ENCODE measurements around the gene TRIM25. TPM values are rescaled to one million over a fixed set of nuclear protein-coding genes. Genes with fewer than 3 reads are reported as not detected.

Gene TRIM25
- total RNA-seq, 1 donor: 70.3 TPM

GRCh38 chr17:56861899-56862298, 52.0 kb downstream of the TRIM25 start:
- no peak overlapping the region for H3K4me3 ChIP-seq (ENCODE audit: low read depth, low read length)
- TF ChIP-seq, protein P1, sequence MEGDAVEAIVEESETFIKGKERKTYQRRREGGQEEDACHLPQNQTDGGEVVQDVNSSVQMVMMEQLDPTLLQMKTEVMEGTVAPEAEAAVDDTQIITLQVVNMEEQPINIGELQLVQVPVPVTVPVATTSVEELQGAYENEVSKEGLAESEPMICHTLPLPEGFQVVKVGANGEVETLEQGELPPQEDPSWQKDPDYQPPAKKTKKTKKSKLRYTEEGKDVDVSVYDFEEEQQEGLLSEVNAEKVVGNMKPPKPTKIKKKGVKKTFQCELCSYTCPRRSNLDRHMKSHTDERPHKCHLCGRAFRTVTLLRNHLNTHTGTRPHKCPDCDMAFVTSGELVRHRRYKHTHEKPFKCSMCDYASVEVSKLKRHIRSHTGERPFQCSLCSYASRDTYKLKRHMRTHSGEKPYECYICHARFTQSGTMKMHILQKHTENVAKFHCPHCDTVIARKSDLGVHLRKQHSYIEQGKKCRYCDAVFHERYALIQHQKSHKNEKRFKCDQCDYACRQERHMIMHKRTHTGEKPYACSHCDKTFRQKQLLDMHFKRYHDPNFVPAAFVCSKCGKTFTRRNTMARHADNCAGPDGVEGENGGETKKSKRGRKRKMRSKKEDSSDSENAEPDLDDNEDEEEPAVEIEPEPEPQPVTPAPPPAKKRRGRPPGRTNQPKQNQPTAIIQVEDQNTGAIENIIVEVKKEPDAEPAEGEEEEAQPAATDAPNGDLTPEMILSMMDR (IDR thresholded peaks at IDR 0.05; ENCODE audit: insufficient read depth, low read length): no peak
- DNase-seq (ENCODE audit: low read depth): no peak

DNA sequence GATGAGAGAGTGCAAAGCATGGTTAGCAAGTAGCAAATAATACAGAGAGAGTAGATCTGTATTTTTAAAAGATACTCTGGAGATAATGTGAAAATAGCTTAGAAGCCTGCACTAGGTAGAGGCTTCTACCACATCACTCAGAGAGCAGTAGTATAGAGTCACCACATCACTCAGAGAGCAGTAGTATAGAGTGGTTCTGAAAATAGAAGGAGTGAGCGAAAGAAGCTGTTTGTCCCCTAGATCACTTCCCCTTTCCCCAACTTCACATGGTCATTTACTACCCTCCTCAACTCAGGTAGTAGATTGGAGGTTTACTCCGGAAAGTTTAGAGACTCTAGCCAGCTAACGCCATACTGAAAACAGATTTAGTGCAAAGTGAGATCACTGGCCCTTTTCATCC, 62.8 kb downstream of the TRIM25 start:
- TF ChIP-seq, protein P1 (IDR thresholded peaks at IDR 0.05; ENCODE audit: insufficient read depth, low read length): no peak
- H3K4me3 ChIP-seq (ENCODE audit: low read depth, low read length): no peak overlapping the region
- no peak for DNase-seq (ENCODE audit: low read depth)

DNA sequence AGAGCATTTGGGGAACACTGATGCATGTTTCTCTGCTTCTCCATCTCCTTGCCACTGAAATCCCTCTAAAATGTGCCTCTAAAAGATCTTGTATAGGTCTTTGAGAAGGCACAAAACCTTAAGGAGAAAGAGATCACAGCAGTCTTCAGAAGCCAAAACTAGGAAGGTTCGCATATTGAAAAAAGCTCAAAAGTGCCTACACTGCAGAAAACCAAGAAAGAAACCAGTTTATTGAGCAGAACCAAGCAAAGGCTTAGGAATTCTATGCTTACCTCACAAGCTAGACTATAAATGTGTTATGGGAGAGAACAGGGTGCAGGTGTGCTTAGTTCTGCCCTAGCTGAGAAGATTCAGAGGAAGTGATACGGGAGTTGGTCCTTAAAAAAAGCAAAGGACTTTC, 63.3 kb downstream of the TRIM25 start:
- TF ChIP-seq, protein P1 (IDR thresholded peaks at IDR 0.05; ENCODE audit: insufficient read depth, low read length): no peak
- no peak overlapping the region for H3K4me3 ChIP-seq (ENCODE audit: low read depth, low read length)
- DNase-seq (ENCODE audit: low read depth): no peak

DNA sequence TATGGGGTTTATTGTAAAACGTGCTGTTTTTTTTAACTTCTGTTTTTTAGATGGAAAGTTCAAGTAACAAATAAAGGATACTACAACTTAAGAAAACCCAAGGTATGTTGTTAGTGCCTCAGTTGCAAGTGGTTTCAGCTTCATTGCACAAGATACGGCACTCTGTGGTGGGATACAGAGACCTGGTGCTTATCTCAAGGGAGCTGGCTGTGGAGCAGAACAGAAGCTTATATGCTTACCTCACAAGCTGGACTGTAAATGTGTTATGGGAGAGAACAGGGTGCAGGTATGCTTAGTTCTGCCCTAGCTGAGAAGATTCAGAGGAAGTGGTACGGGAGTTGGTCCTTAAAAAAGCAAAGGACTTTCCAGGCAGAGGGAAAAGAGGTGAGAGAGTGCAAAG, 64.7 kb downstream of the TRIM25 start:
- no peak for DNase-seq (ENCODE audit: low read depth)
- TF ChIP-seq, protein P1 (IDR thresholded peaks at IDR 0.05; ENCODE audit: insufficient read depth, low read length): no peak
- H3K4me3 ChIP-seq (ENCODE audit: low read depth, low read length): no peak overlapping the region

GRCh38 chr17:56847106-56847505, 66.7 kb downstream of the TRIM25 start:
- DNase-seq (ENCODE audit: low read depth): no peak
- TF ChIP-seq, protein P1 (IDR thresholded peaks at IDR 0.05; ENCODE audit: insufficient read depth, low read length): no peak
- H3K4me3 ChIP-seq (ENCODE audit: low read depth, low read length): no peak overlapping the region

- no peak for DNase-seq (ENCODE audit: low read depth)
- no peak overlapping the region for H3K4me3 ChIP-seq (ENCODE audit: low read depth, low read length)
- TF ChIP-seq, protein P1 (IDR thresholded peaks at IDR 0.05; ENCODE audit: insufficient read depth, low read length): no peak
Measured at GRCh38 chr17:56845934-56846333, 67.9 kb downstream of the TRIM25 start.

- no peak overlapping the region for H3K4me3 ChIP-seq (ENCODE audit: low read depth, low read length)
- TF ChIP-seq, protein P1 (IDR thresholded peaks at IDR 0.05; ENCODE audit: insufficient read depth, low read length): no peak
- no peak for DNase-seq (ENCODE audit: low read depth)
Measured at GRCh38 chr17:56842577-56842976, 71.3 kb downstream of the TRIM25 start.
